Measurements from ENCODE around the gene ATOH8.
A peak's percentile ranks its signal among the peaks of the same experiment; 100 is the strongest.
"Not testable (repeated sequence)": the region's sequence is repeated elsewhere in the genome, so short reads cannot be mapped to it uniquely, and the experiment has no call there.

ATOH8 gene

GRCh38 chr2:85753525-85754312 is at the start of gene ATOH8:
TSS of gene ATOH8 (plus strand) at chr2:85753991. CDS start at chr2:85754190, 199 bp downstream.
- DNase-seq (ENCODE audit: low spot score): peak; percentile 50

- DNase-seq (ENCODE audit: low spot score): no peak
Observed at GRCh38 chr2:85704038-85704437, 49.8 kb upstream of the ATOH8 start.

DNA sequence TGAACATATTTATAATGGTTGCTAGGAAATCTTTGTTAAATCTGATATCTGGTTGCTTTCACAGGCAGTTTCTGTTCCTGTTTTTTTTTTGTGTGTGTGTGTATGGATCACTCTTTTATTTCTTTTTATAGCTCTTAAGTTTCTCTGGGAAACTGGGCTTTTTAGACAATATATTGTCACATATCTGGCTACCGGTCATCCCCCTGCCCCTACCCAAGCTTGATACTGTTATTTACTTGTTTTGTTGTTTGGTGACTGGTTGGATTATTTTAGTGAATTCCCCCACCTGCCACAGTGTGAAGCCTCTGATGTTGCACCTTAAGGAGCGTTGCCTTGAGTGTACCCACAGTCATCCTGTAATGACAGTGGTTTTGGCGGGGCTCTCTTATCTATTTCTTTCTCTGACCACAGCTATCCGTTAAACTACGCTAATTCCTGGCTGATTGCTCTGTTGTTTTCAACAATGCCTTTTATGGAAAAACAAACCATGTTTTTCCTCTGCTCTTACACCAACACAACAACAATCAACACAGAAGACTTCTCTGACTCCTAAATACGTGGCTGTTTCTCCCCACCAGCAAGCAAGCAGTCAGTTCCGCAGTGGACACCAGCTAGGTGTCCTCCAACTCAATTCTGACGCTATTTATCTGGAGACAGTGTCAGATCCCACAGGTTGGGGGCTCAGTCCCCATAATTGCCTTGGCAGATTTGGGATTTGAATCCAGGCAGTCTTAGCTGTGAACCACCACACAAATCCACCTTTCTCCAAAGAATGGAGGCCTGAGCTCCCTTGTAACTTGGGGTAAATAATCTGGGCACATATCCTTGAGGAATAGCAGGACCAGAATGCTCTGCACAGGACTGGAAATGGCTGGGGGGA is 48.8 kb upstream of the ATOH8 start:
- no peak for DNase-seq (ENCODE audit: low spot score)

DNA sequence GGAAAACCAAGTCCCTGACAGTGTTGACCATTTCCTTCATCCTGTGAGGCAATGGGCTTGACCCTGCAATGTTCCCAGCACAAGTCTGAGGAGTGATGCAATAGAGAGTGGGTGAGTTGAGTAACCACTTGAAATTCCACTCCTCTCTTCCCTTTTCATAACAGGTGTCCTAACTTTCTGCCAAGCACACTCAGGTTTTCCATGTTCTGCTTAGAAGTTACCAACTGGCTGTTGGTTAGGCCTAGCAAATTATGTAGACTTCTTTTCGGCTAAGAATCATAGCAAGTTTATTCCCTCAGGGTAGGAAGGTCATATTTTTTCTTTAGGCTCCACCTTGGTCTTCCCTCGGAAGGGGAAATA is 48.1 kb upstream of the ATOH8 start:
- DNase-seq (ENCODE audit: low spot score): peak; percentile 80

- DNase-seq (ENCODE audit: low spot score): no peak
Observed at GRCh38 chr2:85706063-85706462, 47.7 kb upstream of the ATOH8 start.

- DNase-seq (ENCODE audit: low spot score): no peak
Observed at GRCh38 chr2:85706599-85707296, 47.0 kb upstream of the ATOH8 start.

DNA sequence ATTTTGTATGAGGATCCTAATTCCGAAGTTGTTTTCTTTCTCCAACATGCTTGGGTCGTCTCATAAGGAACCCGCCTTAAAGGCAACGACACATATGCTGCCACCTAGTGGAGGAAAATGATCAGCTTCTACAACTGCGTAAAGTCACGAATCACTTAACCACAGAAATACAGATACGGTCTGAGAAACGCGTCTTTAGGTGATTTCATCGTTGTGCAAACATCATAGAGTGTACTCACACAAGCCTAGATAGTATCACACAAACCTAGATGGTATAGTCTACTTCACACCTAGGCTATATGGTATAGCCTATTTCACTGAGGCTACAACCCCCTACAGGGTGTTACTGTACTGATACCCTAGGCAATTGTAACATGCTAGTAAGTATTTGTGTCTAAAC is 46.5 kb upstream of the ATOH8 start:
- DNase-seq (ENCODE audit: low spot score): peak; percentile 90

DNA sequence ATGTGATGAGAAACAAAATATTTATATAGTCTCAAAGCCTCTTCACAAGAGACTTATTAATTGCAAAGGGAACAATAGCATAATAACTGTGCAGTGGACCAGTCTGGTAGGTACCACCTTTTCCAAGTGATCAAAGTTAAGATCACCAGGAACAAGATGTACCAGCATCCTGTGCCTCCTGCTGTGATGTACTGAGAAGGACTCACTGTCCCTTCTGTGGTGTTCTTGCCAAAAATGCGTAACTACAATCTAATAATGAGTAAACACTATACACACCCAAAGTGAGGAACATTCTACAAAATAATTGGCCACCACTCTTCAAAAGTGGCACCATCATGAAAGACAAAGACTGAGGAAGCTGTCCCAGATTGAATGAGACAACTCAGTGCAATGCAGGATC is 45.1 kb upstream of the ATOH8 start:
- no peak for DNase-seq (ENCODE audit: low spot score)

GRCh38 chr2:85709401-85709811 is 44.4 kb upstream of the ATOH8 start:
- no peak for DNase-seq (ENCODE audit: low spot score)

DNA sequence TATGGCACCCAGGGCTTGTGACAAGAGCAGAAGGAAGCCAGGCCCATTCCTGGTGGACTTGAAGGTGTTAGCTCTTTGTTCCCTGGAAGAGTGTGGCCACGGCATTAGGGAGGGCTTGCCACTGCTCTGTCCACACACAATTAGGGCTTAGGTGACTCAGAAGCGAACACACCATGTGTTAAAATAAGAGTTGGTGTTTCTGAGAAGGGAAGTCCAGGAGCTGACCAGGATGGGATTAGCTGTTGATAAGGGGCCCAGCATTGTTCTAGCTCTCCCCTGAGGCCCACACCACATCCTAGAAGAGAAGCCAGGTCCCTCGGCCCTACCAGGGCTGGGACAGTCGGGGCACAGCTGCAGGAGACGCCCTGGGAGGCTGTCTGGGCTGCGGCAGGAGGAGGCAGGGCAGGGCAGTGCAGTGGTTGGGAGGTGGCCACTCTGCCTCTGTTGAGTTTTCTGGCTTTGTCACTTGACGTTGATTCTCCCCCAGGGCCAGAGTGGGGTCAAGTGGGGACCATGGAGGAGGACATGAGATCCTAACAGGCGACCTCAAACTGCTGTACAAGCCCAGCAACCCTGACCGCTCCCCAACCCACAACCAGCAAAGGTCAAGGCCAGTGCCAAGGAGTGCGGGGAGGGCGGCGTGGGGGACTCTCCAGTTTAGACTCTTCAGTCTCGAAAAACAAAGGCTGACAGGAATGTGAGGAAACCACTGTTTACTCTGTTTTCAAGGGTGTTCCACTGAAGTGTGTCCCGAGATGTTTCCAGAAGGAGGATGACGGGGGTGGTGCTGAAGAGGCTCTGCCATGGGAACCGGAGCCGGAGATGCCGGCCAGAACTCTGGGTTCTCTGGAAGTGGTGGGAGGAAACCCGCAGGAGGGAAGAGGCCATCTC is 42.9 kb upstream of the ATOH8 start:
- DNase-seq (ENCODE audit: low spot score): no peak

DNA sequence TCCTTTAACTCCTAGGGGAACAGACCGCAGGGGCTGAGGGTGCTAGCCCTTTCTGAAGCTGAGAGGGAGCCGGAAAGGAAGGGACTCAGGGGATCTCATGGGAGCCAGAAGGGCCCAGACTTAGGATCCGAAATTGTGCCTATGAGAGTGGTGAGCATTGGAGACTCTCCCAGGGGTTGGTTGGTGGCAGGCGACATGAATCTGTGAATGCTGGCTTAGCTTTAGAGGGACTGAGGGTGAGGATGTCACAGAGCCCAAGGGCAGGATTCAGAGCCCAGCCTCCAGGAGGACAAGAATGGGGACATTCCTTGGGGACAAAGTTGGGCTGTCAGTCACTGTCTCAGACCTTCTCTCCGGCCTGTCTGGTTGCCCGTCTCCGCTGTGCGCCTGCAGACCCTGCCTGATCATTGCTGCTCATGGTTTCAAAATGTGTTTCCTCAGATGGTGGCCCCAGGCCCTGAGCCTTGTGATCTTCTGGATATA is 42.2 kb upstream of the ATOH8 start:
- DNase-seq (ENCODE audit: low spot score): no peak

- DNase-seq (ENCODE audit: low spot score): no peak
Observed at GRCh38 chr2:85712336-85712735, 41.5 kb upstream of the ATOH8 start.

DNA sequence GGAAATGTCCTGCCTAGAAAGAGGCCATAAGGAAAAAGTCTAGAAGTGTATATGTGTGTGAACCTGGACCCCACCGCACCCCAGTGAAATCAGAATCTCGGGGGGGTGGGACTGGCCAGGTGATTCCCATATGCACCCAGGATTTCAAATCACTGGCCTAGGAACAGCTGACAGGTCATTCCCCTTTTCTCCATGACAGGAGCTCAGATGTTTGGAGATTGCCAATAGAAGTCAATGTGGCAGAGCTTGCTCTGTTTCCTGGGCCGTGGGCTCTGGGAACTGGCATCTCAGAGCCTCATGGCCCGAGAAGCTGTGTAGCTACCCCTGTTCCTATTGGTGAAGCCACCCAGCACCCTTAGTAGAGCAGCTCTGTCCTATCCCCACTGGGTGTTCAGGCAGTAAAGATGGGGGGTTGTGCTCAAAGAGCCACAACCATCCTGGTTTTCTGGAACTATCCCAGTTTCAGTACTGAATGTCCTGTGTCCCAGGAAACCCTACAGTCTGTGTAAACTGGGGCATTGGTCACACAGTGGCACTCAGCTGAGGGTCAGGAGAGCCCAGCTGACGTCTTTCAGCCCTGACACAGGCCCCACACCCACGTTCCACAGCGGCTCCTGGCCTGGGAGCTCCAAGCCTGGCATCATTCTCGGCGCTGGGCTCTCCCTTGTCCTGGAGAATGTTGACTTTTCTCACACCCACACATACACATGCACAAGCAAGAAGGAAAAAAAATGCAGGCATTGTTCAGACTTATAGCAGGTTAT is 40.8 kb upstream of the ATOH8 start:
- DNase-seq (ENCODE audit: low spot score): no peak

DNA sequence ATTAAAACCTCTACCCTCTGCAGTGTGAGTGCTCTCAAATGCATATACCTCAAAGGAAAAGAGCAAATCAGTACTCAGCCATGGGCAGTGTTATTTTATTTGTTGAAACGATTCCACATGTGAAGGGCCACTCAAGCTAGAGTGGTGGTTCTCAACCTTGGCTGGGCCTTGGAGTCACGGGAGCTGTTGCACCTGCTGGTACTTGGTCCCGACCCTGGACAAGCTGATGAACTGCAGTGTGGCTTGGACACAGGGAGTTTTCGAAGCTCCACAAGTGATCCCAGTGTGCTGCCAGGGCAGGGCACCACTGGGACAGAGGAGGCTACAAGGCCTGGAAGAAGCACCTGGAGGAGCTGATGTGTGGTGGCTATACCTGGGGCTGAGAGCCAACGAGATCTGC is 40.0 kb upstream of the ATOH8 start:
- no peak for DNase-seq (ENCODE audit: low spot score)

DNA sequence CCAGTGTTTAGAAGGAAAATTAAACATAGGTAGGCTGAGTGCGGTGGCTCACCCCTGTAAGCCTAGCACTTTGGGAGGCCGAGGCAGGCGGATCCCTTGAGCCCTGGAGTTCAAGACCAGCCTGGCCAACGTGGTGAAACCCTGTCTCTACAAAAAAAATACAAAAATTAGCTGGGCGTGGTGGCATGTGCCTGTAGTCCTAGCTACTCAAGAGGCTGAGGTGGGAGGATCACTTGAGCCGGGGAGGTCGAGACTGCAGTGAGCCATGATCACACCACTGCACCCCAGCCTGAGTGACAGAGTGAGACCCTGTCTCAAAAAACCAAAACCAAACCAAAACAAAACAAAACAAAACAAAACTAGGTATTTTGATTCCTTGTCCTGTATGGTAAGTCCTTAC is 39.4 kb upstream of the ATOH8 start:
- DNase-seq (ENCODE audit: low spot score): not testable (repeated sequence)

DNA sequence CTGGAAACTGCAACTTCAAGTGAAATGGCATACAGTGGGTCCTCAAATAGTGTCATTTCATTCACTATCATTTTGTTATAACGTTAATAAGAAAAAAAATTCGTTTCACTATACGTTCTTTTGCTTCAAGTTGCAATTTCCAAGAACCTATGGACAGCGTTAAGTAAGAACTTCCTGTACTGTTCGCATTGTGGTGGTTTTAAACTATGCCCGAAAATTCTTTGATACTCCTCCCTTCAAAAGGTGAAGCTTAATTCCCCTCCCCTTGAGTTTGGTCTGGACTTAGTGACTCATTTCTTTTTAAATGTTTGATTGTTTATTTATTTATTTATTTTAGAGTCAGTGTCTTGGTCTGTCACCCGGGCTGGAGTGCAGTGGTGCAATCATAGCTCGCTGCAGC is 39.0 kb upstream of the ATOH8 start:
- DNase-seq (ENCODE audit: low spot score): no peak

- DNase-seq (ENCODE audit: low spot score): no peak
Observed at GRCh38 chr2:85716346-85716914, 37.4 kb upstream of the ATOH8 start.

- no peak for DNase-seq (ENCODE audit: low spot score)
Observed at GRCh38 chr2:85717308-85718008, 36.3 kb upstream of the ATOH8 start.

DNA sequence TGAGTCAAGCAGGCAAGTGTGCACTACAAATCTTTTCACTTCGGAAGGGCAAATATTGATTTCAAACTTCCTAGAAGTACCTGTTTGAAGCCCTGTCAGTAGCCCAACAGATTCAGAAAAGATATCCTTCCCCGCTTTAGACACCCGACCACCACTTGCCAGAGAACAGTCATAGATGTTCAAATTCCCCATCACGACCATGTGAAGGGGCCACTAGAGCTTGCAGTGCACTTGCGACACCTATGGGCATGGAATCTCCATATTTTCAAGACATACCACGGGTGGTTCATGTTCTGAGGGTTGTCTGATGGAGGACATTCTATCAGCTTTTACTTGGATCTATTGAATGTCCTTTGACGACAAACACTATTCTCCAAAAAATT is 35.8 kb upstream of the ATOH8 start:
- no peak for DNase-seq (ENCODE audit: low spot score)

Measured in kidney tubule cell (primary cell).